ENCODE results near the gene B4GALT2. TPM values are rescaled to one million over a fixed set of nuclear protein-coding genes. Genes with fewer than 3 reads are reported as not detected.

B4GALT2 gene
- total and polyA plus RNA-seq, 9 of the 15 experiments (the other 6 are each of a cell fraction or from before 2014, with no cell fraction given) = 1.3 to 86.8 (median 43.8) TPM

DNA sequence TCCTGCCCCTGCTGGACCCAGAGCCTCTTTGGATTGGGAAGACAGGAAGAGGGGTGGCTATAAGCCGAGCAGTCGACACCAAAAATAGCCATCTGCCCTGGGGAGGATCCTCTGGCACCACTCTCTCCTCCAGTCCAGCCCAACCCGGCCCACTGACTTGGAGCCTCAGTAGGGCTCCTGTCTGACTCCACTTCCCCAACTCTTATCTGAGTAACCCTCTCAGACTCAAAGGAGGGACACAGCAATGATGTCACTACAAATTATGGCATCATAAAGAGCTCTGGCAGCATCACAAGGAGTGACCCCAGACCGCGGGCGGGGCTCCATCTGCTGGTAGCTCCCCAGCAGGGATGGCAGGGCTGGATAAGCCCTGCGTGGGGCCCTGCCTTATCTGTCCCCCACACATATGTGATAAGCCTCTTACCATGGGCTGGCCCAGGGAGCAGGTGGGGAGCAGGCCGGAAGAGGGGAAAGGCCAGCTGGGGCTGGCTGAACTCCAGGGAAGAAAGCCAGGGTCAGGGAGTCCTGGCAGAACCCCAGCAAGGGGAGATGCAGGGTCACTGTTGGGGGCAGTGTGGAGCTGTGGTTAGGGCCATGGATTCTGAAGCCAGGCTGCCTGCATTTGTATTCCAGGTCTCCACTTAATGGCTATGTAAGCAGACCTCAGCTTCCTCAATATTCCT, 56.9 kb downstream of the B4GALT2 start (continued):
- TF ChIP-seq, protein P1, sequence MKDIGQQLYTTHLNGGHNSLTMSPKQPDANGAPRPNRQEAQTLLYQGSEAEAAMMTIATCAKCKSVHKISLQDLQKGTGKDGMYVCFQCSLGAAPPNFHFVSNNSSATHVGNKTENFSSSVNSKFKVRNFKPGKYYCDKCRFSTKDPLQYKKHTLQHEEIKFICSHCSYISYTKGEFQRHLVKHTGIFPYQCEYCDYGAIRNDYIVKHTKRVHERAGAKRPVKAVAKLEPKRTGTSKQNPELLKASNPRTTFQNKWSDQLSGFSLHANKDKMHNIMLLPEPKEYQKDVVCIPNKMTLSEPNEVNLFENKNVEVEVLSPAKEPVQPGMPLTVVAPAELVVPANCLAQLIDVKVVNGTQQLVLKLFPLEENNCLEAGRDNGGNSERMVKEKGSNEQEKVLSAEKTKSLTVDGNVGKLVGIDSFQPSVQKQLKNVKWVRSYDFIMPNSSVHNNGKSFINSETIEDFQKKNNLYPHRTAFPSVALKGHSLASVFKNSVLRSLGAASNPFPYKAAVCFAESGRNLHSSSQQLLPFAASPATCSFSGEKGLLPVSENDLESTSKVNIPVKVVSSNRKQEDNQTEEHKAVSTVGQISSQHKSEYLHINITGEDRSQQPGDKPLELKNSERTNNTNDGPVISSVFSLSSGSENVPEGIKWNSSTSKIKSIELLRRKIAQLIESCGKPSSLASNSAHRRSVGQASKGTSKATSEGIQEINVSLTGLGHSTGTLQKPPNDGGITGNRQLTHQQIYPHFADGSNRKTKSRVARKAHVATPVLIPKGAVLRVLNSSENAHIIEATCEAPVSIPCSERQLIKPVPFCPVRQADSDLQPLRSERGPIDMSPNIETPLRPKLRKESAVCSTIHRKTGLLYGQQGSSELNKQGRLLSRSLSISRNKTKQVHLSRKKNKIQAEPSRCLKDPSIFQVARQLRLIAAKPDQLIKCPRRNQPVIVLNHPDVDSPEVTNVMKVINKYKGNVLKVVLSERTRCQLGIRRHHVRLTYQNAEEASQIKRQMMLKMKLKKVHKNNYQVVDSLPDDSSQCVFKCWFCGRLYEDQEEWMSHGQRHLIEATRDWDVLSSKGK (CRISPR knock-in tag; IDR thresholded peaks at IDR 0.05) = no peak
- TF ChIP-seq PBX2 (CRISPR knock-in tag; IDR thresholded peaks at IDR 0.05; ENCODE audit: low read depth) (no peak), PBX2 (tag; conservative IDR thresholded peaks at IDR 0.05; ENCODE audit: low read depth) (peak; percentile 70), PHB2 (IDR thresholded peaks at IDR 0.05; ENCODE audit: low read depth) (peak; percentile 98), ZNF778 (CRISPR knock-in tag; IDR thresholded peaks at IDR 0.05) (no peak), DIDO1 (tag; IDR thresholded peaks at IDR 0.05; ENCODE audit: low read depth) (peak; percentile 80; the same call in 1 of the 2 replicates), POLR2B (IDR thresholded peaks at IDR 0.05; ENCODE audit: low read depth, partially characterized antibody) (no peak), ZNF316 (IDR thresholded peaks at IDR 0.05) (no peak), TSC22D4 (tag; IDR thresholded peaks at IDR 0.05) (no peak), KAT7 (CRISPR knock-in tag; IDR thresholded peaks at IDR 0.05; ENCODE audit: borderline replicate concordance) (peak; percentile 48; the same call in 1 of the 2 replicates), ZNF239 (CRISPR knock-in tag; IDR thresholded peaks at IDR 0.05) (peak; percentile 90), ZNF584 (CRISPR knock-in tag; IDR thresholded peaks at IDR 0.05; ENCODE audit: low read depth) (peak; percentile 99)
- TF ChIP-seq, protein P2, sequence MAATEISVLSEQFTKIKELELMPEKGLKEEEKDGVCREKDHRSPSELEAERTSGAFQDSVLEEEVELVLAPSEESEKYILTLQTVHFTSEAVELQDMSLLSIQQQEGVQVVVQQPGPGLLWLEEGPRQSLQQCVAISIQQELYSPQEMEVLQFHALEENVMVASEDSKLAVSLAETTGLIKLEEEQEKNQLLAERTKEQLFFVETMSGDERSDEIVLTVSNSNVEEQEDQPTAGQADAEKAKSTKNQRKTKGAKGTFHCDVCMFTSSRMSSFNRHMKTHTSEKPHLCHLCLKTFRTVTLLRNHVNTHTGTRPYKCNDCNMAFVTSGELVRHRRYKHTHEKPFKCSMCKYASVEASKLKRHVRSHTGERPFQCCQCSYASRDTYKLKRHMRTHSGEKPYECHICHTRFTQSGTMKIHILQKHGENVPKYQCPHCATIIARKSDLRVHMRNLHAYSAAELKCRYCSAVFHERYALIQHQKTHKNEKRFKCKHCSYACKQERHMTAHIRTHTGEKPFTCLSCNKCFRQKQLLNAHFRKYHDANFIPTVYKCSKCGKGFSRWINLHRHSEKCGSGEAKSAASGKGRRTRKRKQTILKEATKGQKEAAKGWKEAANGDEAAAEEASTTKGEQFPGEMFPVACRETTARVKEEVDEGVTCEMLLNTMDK (IDR thresholded peaks at IDR 0.05; ENCODE audit: borderline replicate concordance, insufficient read depth, low read depth, low read length, poor library complexity, severe bottlenecking) = peak; percentile 12
- TF ChIP-seq, protein P3, sequence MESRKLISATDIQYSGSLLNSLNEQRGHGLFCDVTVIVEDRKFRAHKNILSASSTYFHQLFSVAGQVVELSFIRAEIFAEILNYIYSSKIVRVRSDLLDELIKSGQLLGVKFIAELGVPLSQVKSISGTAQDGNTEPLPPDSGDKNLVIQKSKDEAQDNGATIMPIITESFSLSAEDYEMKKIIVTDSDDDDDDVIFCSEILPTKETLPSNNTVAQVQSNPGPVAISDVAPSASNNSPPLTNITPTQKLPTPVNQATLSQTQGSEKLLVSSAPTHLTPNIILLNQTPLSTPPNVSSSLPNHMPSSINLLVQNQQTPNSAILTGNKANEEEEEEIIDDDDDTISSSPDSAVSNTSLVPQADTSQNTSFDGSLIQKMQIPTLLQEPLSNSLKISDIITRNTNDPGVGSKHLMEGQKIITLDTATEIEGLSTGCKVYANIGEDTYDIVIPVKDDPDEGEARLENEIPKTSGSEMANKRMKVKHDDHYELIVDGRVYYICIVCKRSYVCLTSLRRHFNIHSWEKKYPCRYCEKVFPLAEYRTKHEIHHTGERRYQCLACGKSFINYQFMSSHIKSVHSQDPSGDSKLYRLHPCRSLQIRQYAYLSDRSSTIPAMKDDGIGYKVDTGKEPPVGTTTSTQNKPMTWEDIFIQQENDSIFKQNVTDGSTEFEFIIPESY (CRISPR knock-in tag; IDR thresholded peaks at IDR 0.05) = peak; percentile 87

Data from K562 (cell line).